SHP77 (cell line): Measurements from ENCODE around the gene AKT3.

Experiments
- DNase-seq, 2 experiments: peaks; one replicate each; lab custom pipeline; 2025; lab: John Stamatoyannopoulos, UW

The AKT3 gene

DNA sequence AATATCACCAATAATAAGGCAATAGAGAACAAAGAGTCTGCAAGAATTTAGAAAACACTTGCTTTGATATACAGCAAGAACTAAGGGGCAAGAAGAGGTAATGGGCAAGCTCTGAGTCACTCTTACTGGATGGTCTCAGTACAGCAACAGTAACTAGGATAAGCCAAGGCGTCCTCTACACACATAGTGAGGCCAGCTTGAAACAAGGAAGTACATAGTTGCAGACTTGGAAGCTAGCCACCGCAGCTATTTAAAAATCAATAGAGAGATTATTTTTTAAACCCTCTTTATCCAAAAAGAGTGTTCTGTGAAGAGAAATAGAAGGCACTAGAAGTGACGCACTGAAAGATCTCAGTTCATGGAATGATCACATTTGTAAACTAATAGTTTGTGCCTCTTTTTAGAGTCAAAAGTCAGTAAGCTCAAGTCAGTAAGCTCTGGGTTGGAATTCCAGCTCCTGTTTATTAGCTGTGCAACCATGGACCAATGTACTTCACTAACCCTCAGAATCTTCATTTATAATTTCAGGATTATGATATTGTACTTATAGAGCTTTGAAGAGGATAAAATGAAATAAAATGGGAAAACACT lies 118.6 kb downstream of the AKT3 start:
- DNase-seq, result peak; percentile 49 to 54

DNA sequence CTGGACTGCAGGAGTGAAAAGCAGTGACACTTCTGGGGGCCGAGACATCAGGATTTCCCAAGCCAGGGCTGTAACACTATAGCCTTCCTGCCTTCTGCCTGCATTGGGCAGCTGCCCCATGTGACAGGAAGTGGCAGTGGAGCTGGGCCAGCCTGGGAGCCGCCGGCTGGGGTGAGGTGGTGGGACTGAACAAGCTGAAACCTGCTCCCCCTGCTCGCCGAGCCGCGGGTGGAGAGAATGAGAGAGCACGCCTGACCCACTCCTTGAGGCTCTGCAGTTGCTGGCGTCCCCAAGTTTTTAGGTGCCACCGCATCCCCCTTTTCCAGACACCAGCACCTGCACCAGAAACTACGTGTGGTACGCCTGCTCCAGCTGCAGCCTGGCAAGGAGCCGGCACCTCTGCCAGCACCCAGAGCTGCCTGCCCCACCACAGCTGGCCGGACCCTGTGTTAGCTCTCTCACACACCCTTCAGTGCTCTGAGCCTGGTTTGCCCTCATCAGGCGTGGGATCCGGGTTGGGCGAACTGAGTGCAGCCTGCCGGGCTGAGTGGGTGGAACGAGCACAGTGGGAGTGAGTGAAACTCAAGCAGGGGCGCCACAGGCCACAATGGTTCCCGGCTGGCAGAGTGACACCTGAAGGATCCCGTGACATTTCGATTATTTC lies 119.4 kb downstream of the AKT3 start:
- DNase-seq, result peak; percentile 59 to 77

DNA sequence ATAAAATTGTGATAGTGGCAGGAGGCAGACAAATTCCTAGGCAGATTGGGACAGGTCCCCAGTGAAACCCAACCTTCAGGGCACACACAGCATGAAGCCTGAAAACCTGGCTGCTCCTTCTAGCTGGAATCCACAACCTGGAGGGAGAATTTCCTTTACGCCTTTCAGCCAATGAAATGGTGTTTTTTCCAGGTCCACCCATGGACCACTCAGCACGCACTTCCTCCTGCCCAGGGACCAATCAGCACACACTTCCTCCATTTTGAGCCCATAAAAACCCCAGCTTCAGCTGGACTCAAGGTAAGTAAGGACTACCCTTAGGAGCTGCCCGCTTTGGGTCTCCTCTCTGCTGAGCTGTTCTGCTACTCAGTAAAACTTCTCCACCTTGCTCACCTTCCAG lies 120.1 kb downstream of the AKT3 start:
- peak; percentile 80 to 87 for DNase-seq

DNA sequence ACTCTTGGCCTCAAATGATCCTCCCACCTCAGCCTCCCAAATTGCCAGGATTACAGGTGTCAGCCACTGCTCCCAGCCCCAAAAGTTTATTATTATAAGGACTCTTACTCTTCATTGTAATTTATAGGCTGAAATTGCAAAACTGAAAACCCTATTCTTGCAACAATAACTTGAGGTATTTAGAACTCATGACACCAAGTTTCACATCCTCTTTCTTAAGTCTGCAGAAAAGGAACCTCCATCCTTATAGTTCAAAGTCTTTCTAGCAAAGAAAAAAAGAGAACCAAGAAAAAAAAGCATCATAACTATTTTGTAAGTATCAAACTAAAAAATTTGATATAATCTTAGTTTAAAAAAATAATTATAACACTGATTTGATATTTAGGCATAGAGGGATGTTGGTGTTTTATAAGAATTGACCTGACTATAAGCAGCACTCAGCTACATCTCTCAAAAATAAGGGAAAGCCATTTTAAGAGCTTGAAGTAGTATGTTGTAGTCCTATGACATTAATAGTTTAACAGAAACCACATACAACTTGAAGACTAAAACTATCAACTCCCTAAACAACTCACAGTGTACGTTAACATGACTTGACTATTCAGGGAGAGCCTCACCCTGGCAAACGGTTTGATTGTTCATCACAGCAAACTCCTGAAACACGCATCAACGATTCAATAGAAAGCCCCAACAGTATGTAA lies 122.4 kb downstream of the AKT3 start:
- DNase-seq, result no peak

DNA sequence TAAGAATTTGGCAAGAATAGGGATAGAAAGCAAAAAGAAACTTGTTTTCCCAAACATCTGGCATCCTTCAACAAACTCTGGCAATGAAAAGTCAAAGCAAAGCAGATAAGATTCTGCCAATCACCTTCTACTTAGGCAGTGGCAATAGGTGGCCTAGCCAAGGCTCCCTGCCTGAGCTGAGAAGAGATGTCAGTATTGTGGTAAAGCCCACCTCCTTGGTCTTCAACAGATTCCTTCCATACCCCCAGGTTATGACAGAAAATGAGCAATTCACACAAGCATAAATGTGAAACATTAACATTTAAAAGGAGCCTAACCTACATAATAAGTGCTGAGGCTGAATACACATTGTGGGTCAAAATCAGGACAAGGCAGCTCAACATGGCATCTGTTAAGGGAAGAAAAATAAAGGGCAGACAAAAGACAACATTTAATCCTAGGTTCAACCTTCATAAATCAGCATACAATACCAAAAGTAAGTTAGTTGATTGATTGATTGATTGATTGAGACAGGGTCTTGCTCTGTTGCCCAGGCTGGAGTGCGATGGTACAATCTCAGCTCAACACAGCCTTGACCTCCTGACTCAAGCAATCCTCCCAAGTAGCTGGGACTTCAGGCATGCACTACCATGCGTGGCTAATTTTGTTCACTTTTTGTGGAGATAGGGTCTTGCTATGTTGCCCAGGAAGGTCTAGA lies 123.1 kb downstream of the AKT3 start:
- DNase-seq, result no peak

DNA sequence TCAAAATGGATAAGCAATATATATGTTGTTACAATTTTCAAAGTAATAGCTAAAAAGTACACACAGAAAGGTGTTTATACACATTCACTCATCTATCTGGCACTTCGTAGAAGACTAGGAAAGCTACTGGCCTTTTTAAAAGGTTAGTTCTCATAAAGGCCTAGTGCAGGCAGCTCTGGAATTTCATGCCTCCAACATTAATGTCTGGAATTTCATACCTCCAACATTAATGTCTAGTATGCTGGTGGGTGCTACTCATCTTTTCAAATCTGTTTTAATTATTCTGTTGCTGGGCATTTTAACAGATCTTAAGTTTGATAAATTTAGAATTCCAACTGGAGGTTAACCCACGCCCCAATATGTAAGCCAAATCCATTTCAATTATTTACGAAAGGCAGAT lies 124.2 kb downstream of the AKT3 start:
- no peak for DNase-seq

DNA sequence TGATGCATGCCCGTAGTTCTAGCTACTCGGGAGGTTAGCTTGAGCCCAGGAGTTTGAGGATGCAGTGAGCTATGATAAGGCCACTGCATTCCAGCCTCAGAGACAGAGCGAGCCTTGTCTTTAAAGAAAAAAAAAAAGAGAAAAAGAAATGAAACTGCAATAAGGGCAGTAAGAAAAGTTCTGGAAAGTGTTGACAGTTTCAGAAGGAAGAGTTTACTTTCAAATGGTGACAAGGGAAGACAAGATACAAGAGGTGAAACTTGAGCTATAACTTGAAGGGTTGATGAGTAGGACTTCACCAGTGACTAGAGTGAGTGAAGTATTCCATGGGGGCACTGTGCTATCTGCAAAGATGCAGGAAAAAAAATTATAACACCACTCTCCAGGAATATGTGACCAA lies 125.0 kb downstream of the AKT3 start:
- DNase-seq, result no peak

DNA sequence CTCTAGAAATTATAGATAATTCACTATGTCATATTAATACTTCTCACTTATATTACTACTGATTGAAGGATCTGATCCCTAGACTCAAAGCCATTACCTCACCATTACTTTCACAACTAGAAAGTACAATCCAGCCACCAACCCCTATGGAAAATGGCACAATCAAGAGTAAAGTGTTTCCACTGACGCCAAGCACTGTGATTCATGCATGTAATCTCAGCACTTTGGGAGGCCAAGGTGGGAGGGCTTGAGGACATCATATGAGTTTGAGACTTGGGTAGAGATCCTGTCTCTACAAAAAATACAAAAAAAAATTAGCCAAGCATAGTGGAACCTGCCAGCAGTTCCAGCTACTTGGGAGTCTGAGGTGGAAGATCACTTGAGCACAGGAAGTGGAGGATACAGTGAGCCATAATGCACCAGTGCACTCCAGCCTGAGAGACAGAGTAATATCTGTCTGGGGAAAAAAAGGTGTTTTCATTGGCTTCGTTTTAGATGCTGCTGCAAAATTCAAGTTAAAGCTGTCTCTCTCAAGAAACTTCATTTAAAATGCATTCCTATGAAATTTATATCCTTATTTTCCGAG lies 126.5 kb downstream of the AKT3 start:
- DNase-seq, result no peak

DNA sequence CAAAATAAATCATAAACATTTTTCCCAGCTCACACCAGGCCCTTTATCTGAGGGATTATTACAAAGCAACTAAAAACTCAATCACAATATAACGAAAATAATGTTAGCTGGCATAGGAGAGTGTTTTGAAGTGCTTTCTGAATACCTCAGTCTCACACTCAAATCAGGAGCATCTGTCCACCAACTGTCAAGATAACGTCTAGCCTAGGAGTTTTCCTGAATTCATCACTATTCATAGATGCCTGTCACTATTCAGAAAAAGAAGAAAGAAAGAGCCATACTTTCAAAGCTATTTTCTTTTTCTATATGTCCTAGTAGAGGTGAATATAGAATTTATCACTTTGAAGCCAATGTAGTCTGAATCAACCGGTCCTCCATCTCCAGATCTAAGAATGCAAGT lies 127.0 kb downstream of the AKT3 start:
- no peak for DNase-seq

DNA sequence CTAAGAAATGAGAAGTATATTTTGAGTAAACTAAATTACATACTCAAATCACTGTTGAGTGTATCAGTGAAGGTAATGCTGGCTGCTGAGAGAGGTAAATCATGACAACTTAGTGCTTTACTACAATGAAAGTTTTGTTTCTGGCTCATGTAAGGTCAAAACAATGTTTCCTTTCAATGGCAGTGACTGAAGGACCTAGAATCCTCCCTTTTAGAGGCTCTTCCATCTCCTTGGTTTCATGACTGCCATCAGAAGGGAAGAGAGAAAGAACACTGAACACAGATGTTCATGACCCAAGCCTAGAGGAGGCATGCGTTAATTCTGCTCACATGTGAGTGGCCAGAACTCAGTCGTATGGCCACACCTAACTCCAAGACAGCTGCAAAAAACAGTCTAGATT lies 130.6 kb downstream of the AKT3 start:
- DNase-seq, result no peak

DNA sequence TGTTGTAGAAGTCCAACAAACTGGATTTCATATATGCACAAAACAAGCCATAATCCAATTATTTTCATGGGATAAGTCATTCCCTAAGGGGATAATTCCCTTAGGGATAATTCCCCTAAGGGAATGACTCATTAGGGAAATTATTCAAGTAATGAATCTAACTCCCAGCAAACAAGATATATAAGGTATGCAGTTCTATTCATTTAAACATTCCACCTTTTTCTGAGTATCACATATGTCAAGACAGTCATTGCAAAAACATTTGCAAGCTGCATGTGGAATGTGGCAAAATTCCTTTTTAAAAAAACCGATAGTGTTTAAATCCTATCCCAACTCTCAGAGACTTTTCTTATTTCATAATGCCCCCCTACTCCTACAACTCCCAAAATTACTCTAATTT lies 131.2 kb downstream of the AKT3 start:
- no peak for DNase-seq

DNA sequence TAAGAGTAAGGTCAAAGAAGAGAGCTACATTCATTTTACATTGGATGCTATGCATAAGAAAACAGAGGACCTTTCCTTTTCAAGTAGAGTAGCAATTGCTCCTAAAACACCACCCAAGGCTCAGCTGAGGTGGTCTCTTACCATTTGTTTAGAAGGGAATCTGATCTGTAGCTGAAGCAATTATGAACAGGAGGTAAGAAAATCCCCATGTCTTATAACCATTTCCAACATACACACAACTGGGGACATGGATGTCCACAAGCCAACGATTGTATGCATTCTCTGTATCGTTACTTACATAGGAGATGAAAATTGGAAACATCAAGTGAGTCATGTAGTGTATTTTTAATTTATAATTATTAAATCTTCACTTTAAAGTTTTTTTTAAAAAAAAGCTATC lies 132.0 kb downstream of the AKT3 start:
- DNase-seq, result no peak

DNA sequence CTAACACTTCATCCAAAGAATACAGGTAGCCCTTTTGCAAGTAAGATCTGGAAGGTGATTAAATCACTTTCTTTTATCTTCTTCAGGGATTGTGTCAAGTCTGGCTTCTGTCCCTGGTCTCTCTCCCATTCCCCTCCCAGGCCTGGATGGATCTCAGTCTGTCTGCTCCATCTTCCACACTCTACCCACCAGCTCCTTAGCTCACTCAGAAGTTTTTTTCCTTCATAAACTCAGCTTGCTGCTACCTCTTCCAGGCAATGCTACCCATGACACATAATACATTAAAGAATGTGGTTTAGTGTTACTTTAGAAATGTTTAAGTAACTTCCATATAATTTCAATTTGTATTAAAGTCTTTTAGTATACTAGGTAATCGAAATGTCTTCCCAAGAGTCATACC lies 133.1 kb downstream of the AKT3 start:
- DNase-seq, result no peak

DNA sequence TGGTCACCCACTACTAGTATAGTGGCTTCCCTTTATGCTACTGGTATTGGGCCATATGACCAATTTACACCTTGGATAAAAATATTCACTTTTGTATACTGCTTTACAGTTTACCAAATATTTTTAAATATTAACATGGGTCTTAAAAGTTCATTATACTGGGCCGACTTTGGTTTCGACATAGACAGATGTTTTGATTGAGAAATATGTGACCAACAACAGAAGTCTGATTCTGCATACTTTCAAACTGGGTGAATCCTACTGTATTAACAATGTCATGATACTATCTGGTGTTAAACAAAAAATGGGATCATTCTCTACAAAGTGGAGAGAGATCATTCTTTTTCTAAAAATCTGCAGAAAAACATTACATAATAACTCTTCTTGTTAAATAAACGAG lies 134.8 kb downstream of the AKT3 start:
- DNase-seq, result no peak

DNA sequence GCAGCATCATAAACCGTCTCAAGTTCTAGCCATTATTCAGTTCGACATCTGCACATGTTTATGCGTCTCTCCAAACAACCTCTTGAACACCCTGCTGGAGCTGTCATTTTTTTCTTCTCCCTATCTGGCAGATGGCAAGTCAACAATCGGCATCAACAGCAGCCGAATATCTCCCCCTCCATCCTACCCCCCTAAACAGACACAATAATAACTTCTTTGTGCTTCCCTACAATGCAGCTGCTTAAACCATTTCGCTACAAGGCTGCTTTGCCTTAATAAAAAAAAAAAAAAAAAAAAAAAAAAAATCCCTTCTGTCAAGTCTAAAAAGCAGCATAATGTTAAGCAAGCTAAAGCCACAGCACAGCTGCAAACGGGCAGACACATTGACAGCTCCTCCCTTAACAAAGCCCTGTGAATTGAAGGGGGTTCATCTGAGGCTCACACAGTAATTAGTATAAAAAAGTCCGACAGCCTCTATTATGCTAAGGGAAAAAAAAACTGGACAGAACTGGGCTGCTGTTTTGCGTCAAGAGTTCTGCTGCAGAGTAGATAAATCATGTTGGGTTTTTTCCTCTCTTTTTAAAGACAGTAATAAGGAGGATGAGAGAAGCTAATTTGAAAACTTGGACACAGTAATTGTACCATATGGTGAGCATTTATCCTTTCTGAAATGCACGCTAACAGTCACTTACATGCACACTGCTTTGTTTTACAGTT lies 136.4 kb downstream of the AKT3 start:
- DNase-seq, result peak; percentile 69

DNA sequence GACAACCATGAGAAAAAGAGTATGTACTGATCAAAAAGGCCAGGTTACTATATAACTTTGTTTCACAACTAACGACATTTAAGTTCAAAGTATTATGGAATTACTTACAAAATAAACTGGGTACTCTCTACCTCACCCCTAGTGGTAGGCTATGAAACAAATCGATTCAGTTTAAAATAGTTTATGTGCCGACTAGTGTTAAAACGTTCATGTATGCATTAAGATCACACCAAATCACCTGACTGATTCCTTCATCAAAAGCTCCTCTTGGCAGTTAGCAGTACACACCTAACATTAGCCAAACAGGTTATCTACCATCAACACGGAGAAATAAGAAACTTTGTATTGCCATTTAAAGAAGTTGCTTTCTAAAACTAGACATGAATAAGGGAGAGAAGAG lies 137.1 kb downstream of the AKT3 start:
- DNase-seq, result no peak

DNA sequence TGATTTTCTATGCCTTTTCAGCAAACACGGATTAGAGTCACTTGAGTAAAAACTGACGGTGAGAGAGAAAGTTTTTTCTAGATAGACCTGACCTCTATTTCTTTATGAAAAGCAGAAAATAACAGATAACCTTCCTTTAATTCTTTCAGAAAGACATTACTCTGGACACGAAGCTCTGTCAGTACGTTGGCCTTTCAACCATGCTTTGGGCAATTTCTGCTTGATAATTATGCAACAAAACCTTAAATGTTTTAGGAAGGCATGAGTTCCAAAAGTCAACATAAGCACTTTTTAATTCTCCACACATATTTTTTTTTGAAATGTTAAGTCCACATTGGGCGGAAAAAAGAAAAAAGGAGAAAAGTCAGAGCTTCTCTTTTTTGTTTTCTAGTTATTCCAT lies 137.8 kb downstream of the AKT3 start:
- no peak for DNase-seq

DNA sequence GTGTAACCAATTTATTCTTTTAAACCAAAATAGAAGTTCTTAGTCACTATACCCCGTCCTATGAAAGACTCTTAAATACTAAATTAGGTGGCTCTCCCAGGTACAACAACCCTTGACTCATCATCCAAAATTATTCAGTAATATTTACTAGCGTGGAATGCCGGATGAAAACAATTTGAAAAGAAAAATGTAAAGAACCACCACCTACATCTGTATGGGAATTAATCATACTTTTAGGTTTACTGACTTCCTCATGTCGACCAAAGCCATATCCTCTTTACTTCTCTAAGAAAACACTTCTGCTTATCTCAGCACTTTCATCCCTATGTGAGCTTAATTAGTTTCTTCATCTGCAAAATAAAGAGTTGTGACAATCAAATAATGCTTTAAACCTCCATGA lies 139.6 kb downstream of the AKT3 start:
- no peak for DNase-seq

DNA sequence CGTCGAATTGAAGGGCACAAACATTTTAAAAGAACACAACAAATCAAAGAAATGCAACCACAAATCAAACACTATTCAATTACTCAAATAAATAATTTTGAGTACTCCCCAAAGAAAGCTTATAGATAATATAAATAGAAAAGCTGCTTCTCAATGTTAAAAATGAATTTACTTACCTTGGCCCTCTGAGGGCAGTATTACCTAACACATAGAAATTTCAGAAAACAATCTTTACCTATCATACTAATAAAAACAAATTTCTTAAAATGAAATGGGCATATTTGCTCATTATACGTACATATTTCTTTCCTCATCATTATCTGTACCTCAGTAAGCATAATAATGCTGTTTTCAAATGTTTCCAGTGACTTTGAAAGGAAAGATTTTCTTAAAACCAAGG lies 141.8 kb downstream of the AKT3 start:
- DNase-seq, result no peak

DNA sequence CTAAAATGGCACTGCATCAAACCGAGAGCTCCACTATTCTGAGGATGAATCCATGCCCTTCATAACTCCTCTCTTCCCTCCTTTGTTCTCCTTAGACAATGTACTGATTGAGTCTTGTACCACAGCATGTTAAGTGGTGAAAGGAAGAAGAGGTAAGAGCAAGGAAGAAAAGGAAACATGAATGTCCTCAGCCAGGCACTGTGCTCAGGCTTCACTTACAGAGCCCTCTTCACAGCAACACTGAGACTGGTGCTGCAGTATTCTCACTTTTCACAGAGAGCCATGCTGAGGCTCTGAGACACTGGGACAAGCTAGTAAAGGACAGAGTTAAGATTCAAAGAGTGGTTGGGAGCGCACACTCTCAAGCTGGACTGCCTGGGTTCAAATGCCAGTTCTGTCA lies 143.5 kb downstream of the AKT3 start:
- DNase-seq, result no peak

DNA sequence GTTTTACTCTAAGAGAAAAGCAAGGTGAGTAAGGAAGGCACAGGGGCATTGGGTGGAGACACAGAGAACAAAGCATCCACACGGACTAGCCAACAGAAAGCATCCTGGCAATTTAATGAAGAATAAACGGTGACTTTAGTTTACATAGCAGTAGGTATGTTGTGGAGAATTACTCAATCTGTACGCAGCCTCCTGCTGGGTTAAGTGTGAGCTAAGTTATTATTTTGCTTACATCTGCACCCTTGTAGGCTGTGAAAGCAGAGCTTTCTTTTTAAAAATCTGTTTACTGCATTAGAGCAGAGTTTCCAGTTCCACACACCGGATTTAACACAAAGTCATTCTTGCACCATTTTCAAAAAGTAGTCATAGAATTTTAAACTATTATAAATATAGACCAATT lies 144.5 kb downstream of the AKT3 start:
- no peak for DNase-seq

DNA sequence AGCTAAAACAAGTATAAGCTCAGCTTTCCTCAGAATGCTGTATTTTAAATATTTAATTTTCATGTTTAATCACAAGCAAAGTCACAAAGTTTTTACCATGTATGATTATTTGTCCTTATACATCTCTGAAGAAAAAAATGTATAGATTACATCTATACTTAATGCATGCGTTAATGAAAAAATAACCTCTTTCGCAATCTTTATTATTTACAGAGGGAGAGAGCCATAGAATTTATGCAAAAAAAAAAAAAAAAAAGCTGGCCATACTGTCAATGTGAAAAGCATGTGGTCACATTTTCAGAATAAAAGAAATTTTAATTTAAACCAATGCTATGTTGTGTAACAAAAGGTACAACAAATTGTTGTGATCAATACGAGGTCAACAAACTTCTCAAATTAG lies 148.2 kb downstream of the AKT3 start:
- no peak for DNase-seq
